22Rv1 (cell line): ENCODE measurements around the gene GRAP2.

Source experiments
- ZFX ChIP-seq: fragments of 450-650 bp; IDR thresholded peaks from 2 replicates; pipeline ENCODE4 v1.6.1; 2017; ENCODE audit warnings: antibody characterized with exemption, borderline replicate concordance
- TF ChIP-seq, protein P1 (sequence below): fragments of 450-650 bp; IDR thresholded peaks from 2 replicates; pipeline ENCODE4 v1.5.1; 2017; ENCODE audit warnings: mild to moderate bottlenecking

GRCh38 chr22:39960791-39961746 lies 60.2 kb downstream of the GRAP2 start:
- TF ChIP-seq, protein P1, sequence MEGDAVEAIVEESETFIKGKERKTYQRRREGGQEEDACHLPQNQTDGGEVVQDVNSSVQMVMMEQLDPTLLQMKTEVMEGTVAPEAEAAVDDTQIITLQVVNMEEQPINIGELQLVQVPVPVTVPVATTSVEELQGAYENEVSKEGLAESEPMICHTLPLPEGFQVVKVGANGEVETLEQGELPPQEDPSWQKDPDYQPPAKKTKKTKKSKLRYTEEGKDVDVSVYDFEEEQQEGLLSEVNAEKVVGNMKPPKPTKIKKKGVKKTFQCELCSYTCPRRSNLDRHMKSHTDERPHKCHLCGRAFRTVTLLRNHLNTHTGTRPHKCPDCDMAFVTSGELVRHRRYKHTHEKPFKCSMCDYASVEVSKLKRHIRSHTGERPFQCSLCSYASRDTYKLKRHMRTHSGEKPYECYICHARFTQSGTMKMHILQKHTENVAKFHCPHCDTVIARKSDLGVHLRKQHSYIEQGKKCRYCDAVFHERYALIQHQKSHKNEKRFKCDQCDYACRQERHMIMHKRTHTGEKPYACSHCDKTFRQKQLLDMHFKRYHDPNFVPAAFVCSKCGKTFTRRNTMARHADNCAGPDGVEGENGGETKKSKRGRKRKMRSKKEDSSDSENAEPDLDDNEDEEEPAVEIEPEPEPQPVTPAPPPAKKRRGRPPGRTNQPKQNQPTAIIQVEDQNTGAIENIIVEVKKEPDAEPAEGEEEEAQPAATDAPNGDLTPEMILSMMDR, result no peak
- TF ChIP-seq ZFX, result no peak
